CD14-positive monocyte (primary cell): Measurements from ENCODE around the gene RBKS. TPM values are rescaled to one million over a fixed set of nuclear protein-coding genes. Genes with fewer than 3 reads are reported as not detected.

Source experiments
- DNase-seq, 3 donors: peaks; one replicate each; pipeline ENCODE4 v3.0.0-alpha.2; 2011 to 2022
- H2AFZ ChIP-seq: 2 replicates; pipeline ENCODE4 v1.6.0; 2012; ENCODE audit warnings: mild to moderate bottlenecking, low read depth, low read length, inconsistent platforms; ENCODE audit not compliant: insufficient read depth, poor library complexity, severe bottlenecking
- H3K27ac ChIP-seq, 2 donors: 1 replicate in 1 of 2; 2 replicates in 1 of 2; pipeline ENCODE4 v1.5.1; 2012 to 2013; ENCODE audit warnings: low read length in 2 of 2, control low read depth in 1 of 2, inconsistent platforms in 1 of 2, low read depth in 1 of 2, mild to moderate bottlenecking in 1 of 2
- H3K27me3 ChIP-seq, 2 donors: one replicate each; pipeline versions ENCODE4 v1.6.0 to v1.6.1; 2011 to 2013; ENCODE audit warnings: low read length in 2 of 2; ENCODE audit not compliant: control insufficient read depth in 2 of 2, insufficient read depth in 2 of 2
- H3K36me3 ChIP-seq, 2 donors: replicated peaks in 1 of 2; 1 replicate in 1 of 2; 2 replicates in 1 of 2; pipeline versions ENCODE4 v1.5.1 to v1.6.1; 2012 to 2013; ENCODE audit warnings: low read length in 2 of 2, control low read depth in 1 of 2, inconsistent platforms in 1 of 2, mild to moderate bottlenecking in 1 of 2; ENCODE audit not compliant: insufficient read depth in 2 of 2, control insufficient read depth in 1 of 2
- H3K4me1 ChIP-seq, 2 donors: 1 replicate in 1 of 2; 2 replicates in 1 of 2; pipeline versions ENCODE4 v1.5.1 to v1.6.1; 2012 to 2013; ENCODE audit warnings: low read length in 2 of 2, control low read depth in 1 of 2, inconsistent platforms in 1 of 2, mild to moderate bottlenecking in 1 of 2, moderate library complexity in 1 of 2; ENCODE audit not compliant: insufficient read depth in 2 of 2, control insufficient read depth in 1 of 2
- H3K4me2 ChIP-seq: replicated peaks from 2 replicates; pipeline ENCODE3; 2012; ENCODE audit warnings: low read length, moderate library complexity, mild to moderate bottlenecking; ENCODE audit not compliant: poor library complexity, severe bottlenecking; ENCODE audit errors: extremely low read depth
- H3K4me3 ChIP-seq, 3 experiments: fragments of 200-600 bp in 1 of 3; sonication (generic) in 1 of 3; replicated peaks in 1 of 3; 1 replicate in 2 of 3; 2 replicates in 1 of 3; pipeline ENCODE4 v1.5.1; 2011 to 2013; ENCODE audit warnings: low read length in 3 of 3, mild to moderate bottlenecking in 3 of 3, control low read depth in 2 of 3, low read depth in 2 of 3, inconsistent platforms in 1 of 3, moderate library complexity in 1 of 3
- H3K79me2 ChIP-seq: 2 replicates; pipeline ENCODE4 v1.6.0; 2012; ENCODE audit warnings: mild to moderate bottlenecking, control low read depth, inconsistent platforms, low read length, moderate library complexity; ENCODE audit not compliant: insufficient read depth
- H3K9ac ChIP-seq: 2 replicates; pipeline ENCODE4 v1.6.0; 2017; ENCODE audit warnings: low read length, mild to moderate bottlenecking; ENCODE audit not compliant: insufficient read depth, poor library complexity, severe bottlenecking
- H3K9me3 ChIP-seq, 2 donors: replicated peaks in 1 of 2; 1 replicate in 1 of 2; 2 replicates in 1 of 2; pipeline versions ENCODE4 v1.5.1 to v1.6.1; 2012 to 2013; ENCODE audit warnings: low read length in 2 of 2, control low read depth in 1 of 2; ENCODE audit not compliant: control insufficient read depth in 1 of 2, insufficient read depth in 1 of 2
- H4K20me1 ChIP-seq: 2 replicates; pipeline ENCODE4 v1.6.0; 2012; ENCODE audit warnings: mild to moderate bottlenecking, low read length, control low read depth, moderate library complexity; ENCODE audit not compliant: insufficient read depth
- H3K27ac Mint-ChIP-seq, 7 donors: one replicate each; pipeline ENCODE4 v1.8.0; 2020; ENCODE audit warnings: mild to moderate bottlenecking in 7 of 7, mixed read lengths in 7 of 7, moderate library complexity in 6 of 7, inconsistent platforms in 2 of 7
- H3K27me3 Mint-ChIP-seq, 3 donors: one replicate each; pipeline ENCODE4 v1.8.0; 2021 to 2022; ENCODE audit warnings: low read depth in 3 of 3, mild to moderate bottlenecking in 3 of 3, mixed read lengths in 3 of 3, moderate library complexity in 3 of 3, inconsistent platforms in 1 of 3
- H3K36me3 Mint-ChIP-seq, 2 donors: one replicate each; pipeline ENCODE4 v1.8.0; 2020; ENCODE audit warnings: mixed read lengths in 2 of 2, inconsistent platforms in 1 of 2, mild to moderate bottlenecking in 1 of 2
- H3K4me1 Mint-ChIP-seq: one replicate; pipeline ENCODE4 v1.8.0; 2020; ENCODE audit warnings: mild to moderate bottlenecking, mixed read lengths
- H3K4me3 Mint-ChIP-seq, 2 donors: one replicate each; pipeline ENCODE4 v1.8.0; 2020; ENCODE audit warnings: mild to moderate bottlenecking in 2 of 2, mixed read lengths in 2 of 2, moderate library complexity in 1 of 2
- H3K9me3 Mint-ChIP-seq, 7 donors: one replicate each; pipeline ENCODE4 v1.8.0; 2020 to 2022; ENCODE audit warnings: mixed read lengths in 7 of 7, mild to moderate bottlenecking in 6 of 7, moderate library complexity in 6 of 7, inconsistent platforms in 2 of 7
- WGBS: methylation state at CpG from one replicate; pipeline ENCODE4 v1.1.5; 2013; ENCODE audit warnings: missing lambda C conversion rate; ENCODE audit not compliant: insufficient coverage; 5-methylcytosine and 5-hydroxymethylcytosine counted together
- intact Hi-C, 2 donors: fragments of 100-400 bp; cut with micrococcal nuclease; formaldehyde crosslinking; loops; one replicate each; pipeline versions ENCODE4 v1.15.0 to v1.15.1; 2023
- polyA plus RNA-seq, 3 donors: library from polyadenylated mRNA; depleted of rRNA in 1 of 3; unstranded in 2 of 3; stranded (reverse) in 1 of 3; fragments of 300-500 nt in 2 of 3; fragments of >200 nt in 1 of 3; fragmentation: Illumina TruSeq in 2 of 3; gene quantifications; 1 replicate in 2 of 3; 2 replicates in 1 of 3; pipeline ENCODE4 v1.2.3, GENCODE V29; 2012 to 2021
- TF ChIP-seq, protein P1 (sequence below): fragments of 200-600 bp; IDR thresholded peaks from one replicate; pipeline ENCODE4 v1.8.0; 2022; ENCODE audit warnings: antibody characterized with exemption, mild to moderate bottlenecking

Gene RBKS
- polyA plus RNA-seq, 3 donors = 3.9 to 39.1 (median 4.3) TPM

DNA sequence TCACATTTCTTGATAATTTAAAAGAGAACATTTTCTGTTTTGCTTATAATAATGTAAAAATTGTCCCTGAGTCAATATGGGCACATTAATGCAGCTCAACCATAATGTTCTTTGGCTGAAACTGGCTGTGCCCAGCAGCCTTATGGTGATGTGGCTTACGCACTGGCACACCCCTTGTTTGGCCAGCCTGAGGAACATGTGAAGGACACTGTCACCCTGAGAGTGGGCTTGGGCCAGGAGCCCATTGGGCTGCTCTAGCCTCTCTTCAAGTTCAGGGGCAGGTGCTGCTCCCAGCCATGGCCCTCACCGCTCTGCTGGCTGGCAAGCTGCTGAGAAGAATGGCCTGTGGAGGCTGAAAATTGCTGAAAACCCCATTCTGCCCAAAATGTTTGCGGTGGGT lies 81.2 kb downstream of the RBKS start:
- no peaks in the 10 kb centered on the region for H4K20me1 ChIP-seq
- Mint-ChIP-seq H3K4me1 (peaks cover 72% of the 10 kb centered on the region), H3K9me3 (no peaks in the 10 kb centered on the region), H3K4me3 (no peak overlapping the region), H3K27me3 (peaks cover 0 to 1% (median 0%) of the 10 kb centered on the region in 3 donors), H3K27ac (peak overlapping the region; percentile 86 to 96 (median 93)), H3K36me3 (no peaks in the 10 kb centered on the region)
- peak overlapping the region; percentile 27 for H3K4me2 ChIP-seq
- H3K27ac ChIP-seq = peak overlapping the region; percentile 67 to 89
- peaks cover 40% of the 10 kb centered on the region for H3K79me2 ChIP-seq
- TF ChIP-seq, protein P1, sequence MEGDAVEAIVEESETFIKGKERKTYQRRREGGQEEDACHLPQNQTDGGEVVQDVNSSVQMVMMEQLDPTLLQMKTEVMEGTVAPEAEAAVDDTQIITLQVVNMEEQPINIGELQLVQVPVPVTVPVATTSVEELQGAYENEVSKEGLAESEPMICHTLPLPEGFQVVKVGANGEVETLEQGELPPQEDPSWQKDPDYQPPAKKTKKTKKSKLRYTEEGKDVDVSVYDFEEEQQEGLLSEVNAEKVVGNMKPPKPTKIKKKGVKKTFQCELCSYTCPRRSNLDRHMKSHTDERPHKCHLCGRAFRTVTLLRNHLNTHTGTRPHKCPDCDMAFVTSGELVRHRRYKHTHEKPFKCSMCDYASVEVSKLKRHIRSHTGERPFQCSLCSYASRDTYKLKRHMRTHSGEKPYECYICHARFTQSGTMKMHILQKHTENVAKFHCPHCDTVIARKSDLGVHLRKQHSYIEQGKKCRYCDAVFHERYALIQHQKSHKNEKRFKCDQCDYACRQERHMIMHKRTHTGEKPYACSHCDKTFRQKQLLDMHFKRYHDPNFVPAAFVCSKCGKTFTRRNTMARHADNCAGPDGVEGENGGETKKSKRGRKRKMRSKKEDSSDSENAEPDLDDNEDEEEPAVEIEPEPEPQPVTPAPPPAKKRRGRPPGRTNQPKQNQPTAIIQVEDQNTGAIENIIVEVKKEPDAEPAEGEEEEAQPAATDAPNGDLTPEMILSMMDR = no peak
- H3K27me3 ChIP-seq = no peaks in the 10 kb centered on the region
- H3K9ac ChIP-seq = no peak overlapping the region
- DNase-seq = no peak
- no peak overlapping the region for H2AFZ ChIP-seq
- 70% methylated on average over 1 of the region's 3 CpGs for WGBS
- intact Hi-C loops = no loop called here
- H3K4me3 ChIP-seq = peak overlapping the region in 1 of 3 experiments; percentile 4
- H3K4me1 ChIP-seq = peaks cover 73 to 78% of the 10 kb centered on the region in 2 donors
- no peaks in the 10 kb centered on the region for H3K9me3 ChIP-seq
- no peaks in the 10 kb centered on the region for H3K36me3 ChIP-seq

DNA sequence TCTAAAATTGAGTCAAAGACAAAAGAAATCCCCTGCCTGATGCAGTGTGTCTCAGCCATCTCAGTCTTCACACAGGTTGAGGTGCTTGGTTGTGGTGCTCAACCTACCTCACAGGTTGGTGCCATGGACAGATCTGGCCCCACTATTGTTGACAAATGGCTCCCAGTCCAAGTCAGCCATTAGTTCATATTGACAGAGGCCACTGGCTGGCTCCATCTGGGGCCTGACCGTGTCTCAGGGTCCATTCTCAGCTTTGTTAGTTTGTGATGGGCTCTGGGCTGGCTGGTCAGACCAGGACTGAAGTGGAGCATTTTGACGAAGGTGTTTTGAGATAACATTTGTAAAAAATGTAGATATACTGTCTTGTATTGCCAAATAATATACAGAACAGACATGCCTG lies 81.8 kb downstream of the RBKS start:
- 100% methylated on average over 1 of the region's 2 CpGs for WGBS
- Histone ChIP-seq H3K9me3 (no peaks in the 10 kb centered on the region), H3K4me1 (peaks cover 79 to 84% of the 10 kb centered on the region in 2 donors), H3K9ac (no peak overlapping the region), H4K20me1 (no peaks in the 10 kb centered on the region), H3K4me3 (no peak overlapping the region), H3K4me2 (no peak overlapping the region), H2AFZ (no peak overlapping the region), H3K27ac (peak overlapping the region; percentile 22 to 89), H3K27me3 (no peaks in the 10 kb centered on the region), H3K79me2 (peaks cover 40% of the 10 kb centered on the region), H3K36me3 (no peaks in the 10 kb centered on the region)
- no peak for DNase-seq
- H3K27ac Mint-ChIP-seq = peak overlapping the region; percentile 21 to 96 (median 91)
- H3K4me1 Mint-ChIP-seq = peaks cover 78% of the 10 kb centered on the region
- H3K27me3 Mint-ChIP-seq = no peaks in the 10 kb centered on the region
- TF ChIP-seq, protein P1 = no peak
- no peaks in the 10 kb centered on the region for H3K9me3 Mint-ChIP-seq
- intact Hi-C loops = no loop called here
- no peak overlapping the region for H3K4me3 Mint-ChIP-seq
- H3K36me3 Mint-ChIP-seq = no peaks in the 10 kb centered on the region
